HG02840 (cell line): ENCODE measurements around the gene NPFFR1.
A peak's percentile ranks its signal among the peaks of the same experiment; 100 is the strongest.
"Not testable (repeated sequence)": the region's sequence is repeated elsewhere in the genome, so short reads cannot be mapped to it uniquely, and the experiment has no call there.

ENCODE experiments used
- ATAC-seq: cut with Tn5 transposase; IDR thresholded peaks from one replicate; pipeline ENCODE4 v1.9.1; 2021; ENCODE audit warnings: mild to moderate bottlenecking, moderate library complexity, moderate number of reproducible peaks; ENCODE audit not compliant: unreplicated experiment, low FRiP score

Gene NPFFR1

DNA sequence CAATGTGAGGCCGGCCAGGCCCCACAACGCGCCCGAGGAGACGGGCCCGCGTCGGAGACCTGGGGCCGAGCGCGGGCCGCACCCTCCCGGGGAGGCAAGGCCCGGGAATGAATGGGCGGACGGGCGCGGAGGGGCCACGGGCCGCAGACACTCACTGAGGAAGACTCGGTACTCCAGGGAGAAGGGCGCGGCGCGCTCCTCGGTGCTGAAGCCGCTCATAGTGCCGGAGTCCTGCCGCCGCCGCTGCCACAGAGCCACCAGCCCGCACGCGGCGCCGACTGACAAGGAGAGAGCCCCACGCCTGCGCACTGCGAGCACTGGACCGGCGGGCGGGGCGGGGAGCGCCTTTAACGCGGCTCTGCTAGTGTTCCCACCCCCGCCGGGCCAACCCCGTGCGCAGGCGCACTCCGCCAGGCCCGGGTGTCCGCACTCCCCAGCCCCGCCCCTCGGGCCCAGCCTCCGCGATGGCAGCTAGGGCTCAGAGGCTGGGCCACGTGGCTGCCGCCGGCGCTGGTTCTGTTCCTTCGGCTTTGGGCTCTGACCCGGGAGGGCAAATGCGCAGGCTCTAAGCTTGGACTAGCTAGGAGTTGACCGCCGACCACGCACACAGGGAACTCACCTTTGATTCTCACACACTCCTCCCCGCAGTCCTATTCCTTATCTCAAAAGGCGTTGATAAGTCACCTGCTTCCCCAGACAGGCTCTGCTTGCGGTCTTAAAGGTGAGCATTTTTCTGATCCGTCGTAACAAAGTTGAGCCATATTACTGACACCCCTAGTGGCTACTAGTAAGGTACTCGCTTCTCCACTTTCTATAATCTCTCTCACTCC, 50.5 kb downstream of the NPFFR1 start, which contains the start of gene PPA1:
Gene PPA1 (minus strand): TSS at position 321 of the 830 bp plus-strand sequence. CDS start 102 bp downstream, at position 219.
- ATAC-seq: peak; percentile 80

DNA sequence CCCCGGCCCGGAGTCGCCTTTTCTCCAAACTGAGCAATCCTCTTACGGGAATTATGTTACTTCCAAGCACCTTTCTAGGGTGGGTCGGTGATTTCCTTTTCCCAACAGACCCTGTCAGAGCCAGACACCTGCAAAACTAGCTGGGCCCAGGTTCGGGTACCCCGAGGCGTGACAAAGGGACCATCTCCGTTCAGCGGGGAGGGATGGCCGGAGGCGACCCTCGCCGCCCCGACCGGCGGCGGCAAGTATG, 51.0 kb downstream of the NPFFR1 start:
- no peak for ATAC-seq

DNA sequence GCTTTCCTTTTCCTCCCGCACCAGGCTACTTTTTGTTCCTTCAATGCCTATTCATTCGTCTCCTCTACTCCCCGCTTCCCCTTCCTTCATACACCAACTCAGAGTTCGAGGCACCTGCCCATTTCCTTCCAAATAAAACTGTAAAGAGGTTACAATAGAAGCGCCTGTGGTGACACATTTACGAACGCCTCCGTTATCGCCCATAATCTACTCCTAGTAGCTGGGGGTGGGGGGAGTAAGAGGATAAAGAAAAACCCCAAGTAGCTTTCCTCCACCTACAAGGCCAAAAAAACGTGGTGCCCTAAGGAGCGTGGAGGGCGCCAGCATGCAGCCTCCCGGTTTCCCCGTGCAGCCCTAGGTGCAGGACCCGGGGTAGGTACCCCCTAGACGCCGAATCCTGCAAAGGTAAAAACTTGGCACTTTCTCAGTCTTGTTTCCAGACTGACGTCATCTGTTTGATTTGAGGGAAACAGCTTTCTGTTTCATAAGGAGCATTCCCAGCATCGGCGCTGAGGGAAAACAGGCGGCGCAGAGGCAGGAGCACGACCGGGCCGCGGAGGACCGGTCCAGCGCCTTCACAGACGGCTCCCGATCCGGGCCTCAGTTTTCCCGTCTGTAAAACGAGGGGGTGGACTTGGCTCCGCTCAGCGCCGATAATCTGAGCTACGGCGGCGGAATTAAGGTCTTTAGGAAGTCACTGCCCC, 51.5 kb downstream of the NPFFR1 start:
- no peak for ATAC-seq

- no peak for ATAC-seq
Observed at GRCh38 chr10:70228491-70228890, 55.3 kb downstream of the NPFFR1 start.

DNA sequence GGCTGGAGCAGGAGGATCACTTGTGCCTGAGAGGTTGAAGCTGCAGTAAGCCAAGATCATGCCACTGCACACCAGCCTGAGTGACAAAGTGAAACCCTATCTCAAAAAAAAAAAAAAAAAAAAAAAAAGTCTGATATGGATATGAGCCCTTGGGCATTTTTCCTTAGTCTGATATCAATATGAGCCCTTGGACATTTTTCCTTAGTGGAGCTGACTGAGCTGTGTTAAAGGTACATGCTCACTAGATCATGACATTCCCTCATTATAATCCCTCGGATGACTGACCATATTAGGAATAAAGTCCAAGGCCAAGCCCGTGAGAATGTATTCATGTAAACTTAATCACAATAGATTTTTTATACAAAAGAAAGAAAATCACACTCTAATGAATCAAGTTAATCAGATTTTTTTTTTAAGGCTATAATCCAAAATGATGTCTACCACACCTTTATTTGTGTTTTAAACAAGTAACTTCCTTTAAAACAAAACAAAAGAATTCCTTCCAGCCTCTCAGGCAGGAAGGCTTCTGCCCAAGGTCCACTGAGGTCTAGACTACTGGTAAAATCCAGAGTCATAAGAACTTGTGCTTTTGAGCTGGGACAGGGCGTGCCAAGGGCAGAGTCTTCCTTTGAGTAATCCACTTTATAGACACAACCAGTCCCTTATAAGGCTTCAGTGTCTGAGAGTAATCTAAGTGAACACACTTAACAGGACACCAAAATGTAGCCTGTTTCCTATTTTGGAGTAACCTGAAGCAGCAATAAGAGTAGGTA, 56.1 kb downstream of the NPFFR1 start:
- ATAC-seq: no peak

DNA sequence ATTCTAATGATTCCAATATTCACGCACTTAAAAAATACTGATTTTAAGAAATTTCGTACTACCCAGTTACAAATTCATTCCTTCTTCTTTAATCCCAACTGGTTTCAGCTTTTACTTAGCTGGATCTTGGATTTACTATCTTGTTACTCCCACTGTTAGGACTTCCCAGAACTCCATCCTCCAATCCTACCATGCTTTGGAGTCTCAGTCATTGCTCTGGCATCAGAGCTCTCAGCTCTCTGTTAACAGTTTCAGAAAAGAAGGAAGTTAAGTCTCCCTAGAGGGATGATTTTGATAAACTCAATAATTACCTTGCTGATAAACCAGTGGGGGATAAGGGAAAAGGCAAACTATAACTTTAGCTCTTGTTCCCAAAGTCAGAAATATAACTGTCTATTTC, 60.1 kb downstream of the NPFFR1 start:
- ATAC-seq: no peak

- ATAC-seq: not testable (repeated sequence)
Observed at GRCh38 chr10:70222811-70223447, 60.9 kb downstream of the NPFFR1 start.

DNA sequence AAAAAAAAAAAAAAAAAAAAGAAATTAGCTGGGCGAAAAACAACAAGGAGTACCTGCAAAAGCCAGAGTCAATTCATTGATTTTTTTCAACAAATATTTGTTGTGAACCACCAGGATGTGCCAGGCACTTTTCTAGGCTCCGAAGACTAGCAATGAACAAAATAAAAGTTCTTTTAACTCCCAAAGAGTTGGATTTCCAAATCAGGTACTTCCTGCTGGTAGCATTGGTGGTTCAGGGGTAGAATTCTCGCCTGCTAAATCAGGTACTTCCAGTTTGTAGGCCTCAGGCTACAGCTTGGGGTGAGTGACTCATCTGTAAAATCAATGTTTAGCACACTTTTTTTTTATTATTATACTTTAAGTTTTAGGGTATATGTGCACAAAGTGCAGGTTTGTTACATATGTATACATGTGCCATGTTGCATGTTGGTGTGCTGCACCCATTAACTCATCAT, 61.4 kb downstream of the NPFFR1 start:
- no peak for ATAC-seq

DNA sequence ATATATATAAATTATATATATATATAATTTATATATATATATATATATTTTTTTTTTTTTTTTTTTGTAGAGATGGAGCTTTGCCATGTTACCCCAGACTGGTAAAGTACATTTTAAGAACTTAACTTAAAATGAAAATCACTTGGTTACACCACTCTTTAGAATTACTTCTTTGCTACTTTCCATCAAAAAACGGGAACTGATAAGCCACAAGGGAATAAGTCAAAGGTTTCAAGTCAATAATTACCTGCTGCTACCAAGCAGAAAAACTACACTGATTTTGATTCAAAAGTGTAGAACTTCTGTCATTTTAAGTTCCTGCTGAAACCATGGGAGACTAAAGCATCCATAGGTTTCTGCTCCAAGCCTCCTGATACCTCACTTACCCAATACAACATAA, 62.8 kb downstream of the NPFFR1 start:
- no peak for ATAC-seq

DNA sequence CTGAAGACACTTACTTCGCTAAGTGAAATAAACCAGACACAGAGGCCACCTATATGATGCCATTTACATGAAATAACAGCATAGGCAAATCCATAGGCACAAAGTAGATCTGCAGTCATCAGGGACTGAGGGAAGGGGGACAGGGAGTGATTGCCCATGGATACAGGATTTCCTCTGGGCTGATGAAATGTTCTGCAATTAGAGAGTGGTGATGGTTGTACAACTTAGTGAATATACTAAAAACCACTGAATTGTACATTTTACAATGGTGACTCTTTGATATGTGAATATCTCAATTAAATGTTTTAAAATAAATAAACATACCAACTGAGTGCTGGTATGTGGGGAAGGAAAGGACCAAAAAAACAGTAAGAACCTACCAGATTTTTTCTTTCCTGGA, 70.9 kb downstream of the NPFFR1 start:
- no peak for ATAC-seq

DNA sequence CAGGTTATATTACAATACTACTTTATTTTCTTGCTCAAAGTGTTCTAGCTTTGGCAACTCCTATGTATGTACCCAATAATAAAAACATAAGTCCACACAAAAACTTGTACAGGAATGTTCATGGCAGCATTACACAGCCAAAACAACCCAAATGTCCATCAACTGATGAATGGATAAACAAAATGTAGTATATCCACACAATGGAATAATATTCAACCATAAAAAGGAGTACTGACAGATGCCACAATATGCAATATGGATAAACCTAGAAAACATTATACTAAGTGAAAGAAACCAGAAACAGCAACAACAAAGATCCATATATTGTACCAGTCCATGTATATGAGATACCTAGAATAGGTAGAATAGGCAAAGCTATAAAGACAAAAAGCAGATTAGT, 71.5 kb downstream of the NPFFR1 start:
- ATAC-seq: no peak

- ATAC-seq: no peak
Observed at GRCh38 chr10:70206762-70207161, 77.0 kb downstream of the NPFFR1 start.

GRCh38 chr10:70201105-70201504, 82.7 kb downstream of the NPFFR1 start:
- ATAC-seq: no peak

- no peak for ATAC-seq
Observed at GRCh38 chr10:70198696-70199466, 84.9 kb downstream of the NPFFR1 start.
